Fibroblast of pulmonary artery (primary cell): Measurements from ENCODE around the gene SNRNP25.
"Not testable (repeated sequence)": the region's sequence is repeated elsewhere in the genome, so short reads cannot be mapped to it uniquely, and the experiment has no call there.

ENCODE experiments used
- DNase-seq: peaks from one replicate; pipeline ENCODE4 v3.0.0-alpha.2; 2010; ENCODE audit warnings: low read depth
- H3K4me3 ChIP-seq: replicated peaks from 2 replicates; pipeline ENCODE4 v1.5.1; 2011; ENCODE audit warnings: low read depth, mild to moderate bottlenecking, control low read depth, low read length, moderate library complexity
- TF ChIP-seq, protein P1 (sequence below): IDR thresholded peaks from 2 replicates; pipeline ENCODE4 v1.5.1; 2011; ENCODE audit warnings: mild to moderate bottlenecking, control low read depth, low read length, inconsistent platforms; ENCODE audit errors: missing control alignments

Gene SNRNP25

DNA sequence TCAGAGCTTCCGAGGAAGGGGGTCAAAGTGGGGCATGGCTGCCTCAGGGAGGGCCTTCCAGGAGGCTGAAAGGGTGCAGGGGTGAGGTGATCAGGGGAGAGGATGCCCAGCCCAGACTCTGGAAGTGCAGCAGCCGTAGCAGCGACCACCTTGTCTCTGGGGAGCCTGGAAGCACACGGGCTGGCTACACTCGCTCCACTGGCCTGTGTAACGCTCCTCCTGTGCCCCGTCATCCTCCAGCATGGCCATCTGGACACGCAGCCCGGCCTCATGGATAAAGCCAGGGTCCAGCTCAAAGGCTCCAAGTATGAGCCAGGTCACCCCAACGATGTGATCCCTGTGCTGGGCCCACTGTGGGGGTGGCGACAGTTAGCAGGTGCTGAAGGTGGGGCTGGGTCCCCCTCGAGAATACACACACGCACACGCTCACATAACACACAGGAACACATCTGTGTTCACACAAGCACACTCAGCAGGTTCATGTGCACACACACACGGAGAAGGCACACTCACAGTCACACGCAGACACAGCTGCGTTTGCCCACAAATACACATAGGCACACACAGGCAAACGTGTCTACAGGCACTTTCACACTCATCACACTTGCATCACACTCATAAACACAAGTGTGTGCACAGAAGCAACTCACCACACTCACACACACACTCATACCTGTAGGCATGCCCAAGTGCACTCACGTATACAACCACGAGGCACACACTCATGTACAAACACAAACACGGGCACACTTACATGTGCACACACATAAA lies 19.6 kb upstream of the SNRNP25 start:
- no peak overlapping the region for H3K4me3 ChIP-seq
- TF ChIP-seq, protein P1, sequence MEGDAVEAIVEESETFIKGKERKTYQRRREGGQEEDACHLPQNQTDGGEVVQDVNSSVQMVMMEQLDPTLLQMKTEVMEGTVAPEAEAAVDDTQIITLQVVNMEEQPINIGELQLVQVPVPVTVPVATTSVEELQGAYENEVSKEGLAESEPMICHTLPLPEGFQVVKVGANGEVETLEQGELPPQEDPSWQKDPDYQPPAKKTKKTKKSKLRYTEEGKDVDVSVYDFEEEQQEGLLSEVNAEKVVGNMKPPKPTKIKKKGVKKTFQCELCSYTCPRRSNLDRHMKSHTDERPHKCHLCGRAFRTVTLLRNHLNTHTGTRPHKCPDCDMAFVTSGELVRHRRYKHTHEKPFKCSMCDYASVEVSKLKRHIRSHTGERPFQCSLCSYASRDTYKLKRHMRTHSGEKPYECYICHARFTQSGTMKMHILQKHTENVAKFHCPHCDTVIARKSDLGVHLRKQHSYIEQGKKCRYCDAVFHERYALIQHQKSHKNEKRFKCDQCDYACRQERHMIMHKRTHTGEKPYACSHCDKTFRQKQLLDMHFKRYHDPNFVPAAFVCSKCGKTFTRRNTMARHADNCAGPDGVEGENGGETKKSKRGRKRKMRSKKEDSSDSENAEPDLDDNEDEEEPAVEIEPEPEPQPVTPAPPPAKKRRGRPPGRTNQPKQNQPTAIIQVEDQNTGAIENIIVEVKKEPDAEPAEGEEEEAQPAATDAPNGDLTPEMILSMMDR, result no peak
- DNase-seq, result no peak

DNA sequence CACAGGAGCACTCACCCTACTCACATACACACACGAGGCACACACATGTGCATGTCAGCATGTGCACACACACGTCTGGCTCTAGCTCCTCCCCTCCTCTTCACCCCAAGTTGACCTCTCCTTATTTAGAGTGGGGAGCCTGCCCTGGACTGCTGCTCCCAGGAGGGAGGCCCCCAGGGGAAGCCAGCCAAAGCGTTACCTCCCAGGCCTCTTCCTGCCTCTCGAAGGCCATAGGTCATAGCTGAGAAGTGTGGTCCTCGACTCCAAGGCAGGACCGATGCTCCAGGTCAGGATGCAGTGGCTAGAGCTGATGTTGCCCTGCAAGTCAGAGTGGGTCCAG lies 19.0 kb upstream of the SNRNP25 start:
- no peak overlapping the region for H3K4me3 ChIP-seq
- TF ChIP-seq, protein P1, result no peak
- no peak for DNase-seq

DNA sequence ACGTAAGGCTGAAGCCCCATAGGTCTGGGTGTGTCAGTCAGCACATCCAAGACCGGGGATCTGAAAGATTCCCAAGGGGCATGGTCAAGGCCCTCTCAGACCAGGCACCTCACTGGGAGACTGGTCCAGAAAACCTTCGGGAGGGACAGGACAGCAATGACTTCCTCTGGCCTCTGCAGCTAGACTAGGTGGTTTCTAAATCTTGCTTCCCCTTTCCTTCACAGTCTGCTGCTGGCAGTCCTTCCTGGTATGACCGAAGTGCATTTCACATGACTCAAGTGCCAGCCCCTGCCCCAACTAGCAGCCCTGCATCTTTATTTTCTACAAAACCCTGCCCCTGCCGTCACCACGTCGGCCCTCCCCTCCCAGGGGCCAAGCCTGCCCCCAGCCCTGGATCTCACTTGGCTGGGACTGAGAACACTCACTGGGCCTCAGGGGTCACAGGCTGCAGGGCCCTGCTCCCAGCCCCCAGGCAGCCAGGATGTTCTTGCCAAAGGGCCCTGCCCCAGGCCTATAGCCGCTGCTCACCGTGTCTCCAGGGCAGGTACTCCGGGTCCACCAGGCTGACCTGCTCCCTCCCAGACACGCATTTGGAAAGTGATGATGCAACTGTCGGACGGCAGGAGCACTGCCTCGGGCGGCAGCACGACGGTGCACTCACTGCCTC lies 18.5 kb upstream of the SNRNP25 start:
- TF ChIP-seq, protein P1, result no peak
- H3K4me3 ChIP-seq, result no peak overlapping the region
- no peak for DNase-seq

DNA sequence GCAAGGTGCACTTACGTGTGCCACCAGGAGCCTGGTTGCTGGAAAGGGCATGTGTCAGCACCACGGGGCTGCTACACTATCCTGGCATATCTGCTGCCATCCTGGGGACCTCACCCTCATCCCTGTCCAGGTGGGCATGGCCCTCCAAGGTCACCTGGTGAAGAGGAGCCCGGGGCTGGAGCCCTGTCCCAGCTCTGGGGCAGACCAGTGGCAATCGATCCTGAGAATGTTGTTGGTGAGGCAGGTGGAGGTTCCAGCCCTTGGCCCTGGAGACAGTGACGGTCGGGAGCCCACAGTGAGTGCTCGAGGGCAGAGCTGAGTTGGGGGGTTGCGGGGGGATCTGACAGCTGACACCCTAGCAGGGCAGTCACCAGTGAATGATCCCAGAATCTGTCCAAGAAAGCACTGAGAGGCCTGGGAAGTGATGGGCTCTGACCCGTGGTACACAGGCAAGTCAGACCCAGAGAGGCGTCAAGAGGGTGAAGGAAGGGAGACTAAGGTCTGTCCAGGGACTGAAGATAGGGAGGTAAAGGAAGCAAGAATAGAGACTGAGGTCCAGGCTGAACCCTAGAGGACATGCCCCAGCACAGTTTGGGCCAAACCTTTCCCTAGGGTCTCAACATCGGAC lies 17.8 kb upstream of the SNRNP25 start:
- TF ChIP-seq, protein P1, result no peak
- DNase-seq, result no peak
- H3K4me3 ChIP-seq, result no peak overlapping the region

DNA sequence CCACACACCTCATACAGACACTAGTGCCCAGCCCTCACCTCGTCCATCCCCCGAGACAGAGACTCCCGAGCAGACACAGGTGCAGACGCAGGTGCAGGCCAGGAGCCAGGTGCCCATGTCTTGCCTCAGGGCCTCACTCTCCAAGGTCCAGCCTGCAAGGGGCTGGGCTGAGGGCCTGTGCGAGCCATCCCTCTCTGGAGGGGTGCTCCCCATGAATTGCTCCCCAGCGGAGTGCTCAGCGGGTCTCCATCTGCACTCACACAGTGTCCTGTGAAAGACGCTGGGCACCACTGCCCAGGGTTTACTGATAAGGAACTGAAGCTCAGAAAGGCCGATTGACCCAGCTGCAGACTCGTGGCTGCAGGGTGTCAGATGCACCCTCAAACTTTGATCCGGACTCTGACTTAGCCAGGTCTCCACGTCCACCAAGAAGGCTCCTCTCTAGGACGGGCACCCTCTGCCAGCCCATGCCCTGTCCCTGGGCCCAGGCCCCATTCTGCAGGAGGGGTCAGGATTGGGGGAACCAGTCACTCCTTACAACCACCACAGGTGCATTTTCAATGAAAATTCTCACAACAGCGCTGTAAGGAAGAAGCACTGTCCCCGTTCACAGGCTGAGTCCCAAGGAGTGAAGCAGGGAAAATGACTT lies 17.2 kb upstream of the SNRNP25 start:
- DNase-seq, result no peak
- no peak overlapping the region for H3K4me3 ChIP-seq
- TF ChIP-seq, protein P1, result no peak

DNA sequence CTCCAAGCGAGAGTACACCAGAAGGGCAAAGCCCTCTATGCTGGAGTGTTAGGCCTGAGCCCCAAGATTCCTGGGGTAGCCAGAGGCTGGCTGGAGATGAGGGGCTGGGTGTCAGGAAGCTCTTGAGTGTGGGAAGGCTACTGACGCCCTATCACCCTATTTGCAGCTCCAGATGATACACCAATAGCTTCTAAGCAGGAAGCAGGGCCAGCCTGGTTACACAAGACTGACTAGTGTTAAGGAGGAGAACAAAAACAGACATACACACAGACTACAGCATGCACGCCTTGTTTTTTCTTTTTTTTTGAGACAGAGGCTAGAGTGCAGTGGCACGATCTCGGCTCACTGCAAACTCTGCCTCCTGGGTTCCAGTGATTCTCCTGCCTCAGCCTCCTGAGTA lies 16.1 kb upstream of the SNRNP25 start:
- H3K4me3 ChIP-seq, result no peak overlapping the region
- TF ChIP-seq, protein P1, result no peak
- DNase-seq, result peak; percentile 8

DNA sequence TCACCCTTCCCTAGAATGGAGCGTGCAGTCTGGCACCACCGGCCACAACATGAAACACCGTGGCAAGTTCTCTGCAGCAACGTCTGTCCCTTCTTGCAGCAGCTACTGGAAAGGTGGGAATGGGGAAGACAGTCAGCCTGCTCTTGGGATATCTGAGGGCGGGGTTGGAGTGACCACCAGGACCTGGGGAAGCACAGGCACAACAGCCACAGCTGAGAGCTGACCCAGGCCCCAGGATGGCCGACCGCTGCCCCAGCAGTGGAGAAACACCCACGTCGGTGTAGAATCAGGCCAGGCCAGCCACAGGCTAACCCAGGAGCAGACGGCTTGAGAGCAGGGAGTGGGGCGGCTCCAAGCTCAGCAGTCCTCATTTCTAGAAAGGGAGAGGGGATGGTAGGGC lies 15.4 kb upstream of the SNRNP25 start:
- H3K4me3 ChIP-seq, DNase-seq: not testable (repeated sequence)
